Inflammatory macrophage treated with lipopolysaccharide for 4 hours (primary cell): ENCODE measurements around the gene ZNF253.
"Not testable (repeated sequence)": the region's sequence is repeated elsewhere in the genome, so short reads cannot be mapped to it uniquely, and the experiment has no call there.

ENCODE experiments used
- DNase-seq: peaks from one replicate; pipeline ENCODE4 v3.0.0-alpha.2; 2020

ZNF253 gene

DNA sequence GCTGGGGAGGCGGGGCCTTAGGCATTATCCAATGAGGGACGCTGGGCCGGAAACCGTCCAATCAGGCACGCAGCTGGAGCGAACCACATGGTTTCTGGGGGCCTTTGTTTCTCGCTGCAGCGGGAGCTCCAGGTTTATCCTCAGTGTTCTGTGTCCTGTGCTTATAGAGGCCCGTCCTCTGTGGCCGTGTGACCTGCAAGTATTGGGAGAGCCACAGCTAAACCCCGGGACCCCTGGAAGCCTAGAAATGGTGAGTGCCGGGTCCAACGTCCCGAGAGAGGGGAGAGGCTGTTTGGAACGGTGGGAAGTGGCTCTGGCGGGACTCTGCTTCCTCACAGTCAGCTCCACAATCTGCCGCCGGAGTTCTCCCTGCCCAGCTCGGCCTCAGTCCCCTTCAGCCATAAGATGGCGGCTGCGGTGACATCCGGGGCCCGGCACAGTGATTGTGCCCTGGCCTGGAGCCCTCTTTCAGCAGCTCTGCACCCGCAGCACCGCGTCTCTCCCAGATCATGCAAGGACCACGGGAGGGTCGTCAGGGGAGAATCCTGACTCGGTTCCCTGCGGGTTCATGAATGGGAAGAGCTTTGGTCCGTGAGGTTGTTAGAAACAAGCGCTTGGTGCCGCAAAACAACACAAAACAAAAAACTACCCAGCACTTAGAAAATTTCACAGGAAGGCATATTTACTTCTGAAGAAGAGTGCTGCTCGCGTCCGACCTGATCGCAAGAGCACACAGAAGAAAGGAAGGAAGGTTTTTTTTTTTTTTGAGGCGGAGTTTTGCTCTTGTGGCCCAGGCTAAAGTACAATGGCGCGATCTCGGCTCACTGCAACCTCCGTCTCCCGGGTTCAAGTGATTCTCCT is at the start of gene ZNF253:
Gene ZNF253 (plus strand): TSS at position 133 of the 861 bp plus-strand sequence. CDS start 115 bp downstream, at position 248.
- peak; percentile 90 for DNase-seq

DNA sequence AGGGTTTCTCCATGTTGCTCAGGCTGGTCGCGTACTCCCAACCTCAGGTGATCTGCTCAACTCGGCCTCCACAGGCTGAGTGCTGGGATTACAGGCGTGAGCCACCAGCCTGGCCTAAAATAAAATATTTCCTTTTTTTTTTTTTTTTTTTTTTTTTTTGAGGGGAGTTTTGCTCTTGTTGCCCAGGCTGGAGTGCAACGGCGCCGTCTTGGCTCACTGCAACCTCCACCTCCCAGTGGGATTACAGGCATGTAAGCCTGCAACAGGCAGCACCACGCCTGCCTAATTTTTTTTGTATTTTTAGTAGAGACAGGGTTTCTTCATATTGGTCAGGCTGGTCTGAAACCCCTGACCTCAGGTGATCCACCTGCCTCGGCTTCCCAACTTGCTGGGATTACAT is 49.0 kb upstream of the ZNF253 start:
- no peak for DNase-seq

- DNase-seq = no peak
Observed at GRCh38 chr19:19817357-19817756, 48.3 kb upstream of the ZNF253 start.

DNA sequence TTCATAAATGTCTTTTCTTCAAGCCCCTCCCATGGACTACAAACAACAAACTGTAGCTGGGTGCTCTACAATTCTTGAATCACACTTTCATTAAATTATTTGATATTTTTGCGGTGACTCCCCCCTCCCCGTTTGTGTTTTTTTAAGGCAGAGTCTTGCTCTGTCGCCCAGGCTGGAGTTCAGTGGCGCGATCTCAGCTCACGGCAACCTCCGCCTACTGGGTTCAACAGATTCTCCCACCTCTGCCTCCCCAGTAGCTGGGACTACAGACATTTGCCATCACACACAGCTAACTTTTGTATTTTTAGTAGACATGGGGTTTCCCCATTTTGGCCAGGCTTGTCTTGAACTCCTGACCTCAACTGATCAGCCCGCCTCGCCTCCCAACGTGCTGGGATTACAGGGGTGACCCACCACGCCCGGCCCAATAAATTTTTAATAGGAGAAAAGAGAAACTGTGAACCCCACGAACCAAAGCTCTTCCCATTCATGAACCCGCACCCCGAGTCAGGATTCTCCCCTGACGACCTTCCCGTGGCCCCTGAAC is 44.8 kb upstream of the ZNF253 start:
- DNase-seq = no peak

DNA sequence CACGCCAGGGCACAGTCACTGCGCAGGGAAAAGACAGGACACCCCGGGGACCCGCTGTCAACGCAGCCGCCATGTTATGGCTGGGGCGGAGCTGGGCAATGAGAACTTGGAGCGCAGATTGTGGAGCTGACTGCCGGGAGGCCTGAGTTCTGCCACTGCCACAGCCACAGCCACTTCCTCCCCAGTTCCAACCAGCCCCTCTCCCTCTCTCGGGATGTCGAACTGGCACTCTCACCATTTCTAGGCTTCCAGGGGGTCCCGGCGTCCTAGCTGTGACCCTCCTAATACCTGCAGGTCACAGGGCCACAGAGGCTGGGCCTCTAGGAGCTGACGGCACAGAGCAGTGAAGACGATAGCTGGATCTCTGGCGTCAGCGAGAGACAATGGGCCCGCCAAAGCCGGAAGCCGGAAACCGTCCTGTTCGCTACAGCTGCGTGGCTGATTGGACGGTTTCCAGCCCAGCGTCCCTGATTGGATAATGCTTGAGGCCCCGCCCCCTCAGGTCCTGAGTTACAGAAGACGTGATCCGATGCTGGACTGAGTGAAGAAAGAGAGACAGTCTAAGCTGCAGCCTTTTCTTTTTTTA is 44.2 kb upstream of the ZNF253 start, which contains the start of gene ZNF506:
Gene ZNF506 (minus strand): TSS at position 385 of the 586 bp plus-strand sequence. CDS start 147 bp downstream, at position 238.
- peak; percentile 94 for DNase-seq

- DNase-seq = not testable (repeated sequence)
Observed at GRCh38 chr19:19821976-19822375, 43.7 kb upstream of the ZNF253 start.

- DNase-seq = peak; percentile 44
Observed at GRCh38 chr19:19823916-19824315, 41.8 kb upstream of the ZNF253 start.

- DNase-seq = no peak
Observed at GRCh38 chr19:19826875-19827274, 38.8 kb upstream of the ZNF253 start.

GRCh38 chr19:19835560-19836038 is 30.1 kb upstream of the ZNF253 start:
- DNase-seq = no peak

DNA sequence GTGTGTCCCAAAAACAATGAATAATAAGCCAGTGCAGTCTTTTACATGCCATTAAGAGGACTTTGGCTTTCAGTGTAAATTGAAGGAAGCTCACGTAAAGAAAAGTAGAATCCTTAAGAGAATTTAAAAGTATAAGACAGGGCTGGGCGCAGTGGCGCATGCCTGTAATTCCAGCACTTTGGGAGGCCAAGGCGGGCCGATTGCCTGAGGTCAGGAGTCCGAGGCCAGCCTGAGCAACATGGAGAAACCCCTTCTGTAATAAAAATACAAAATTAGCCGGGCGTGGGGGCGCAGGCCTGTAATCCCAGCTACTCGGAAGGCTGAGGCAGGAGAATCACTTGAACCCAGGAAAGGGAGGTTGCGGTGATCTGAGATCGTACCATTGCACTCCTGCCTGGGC is 17.9 kb upstream of the ZNF253 start:
- DNase-seq = no peak

DNA sequence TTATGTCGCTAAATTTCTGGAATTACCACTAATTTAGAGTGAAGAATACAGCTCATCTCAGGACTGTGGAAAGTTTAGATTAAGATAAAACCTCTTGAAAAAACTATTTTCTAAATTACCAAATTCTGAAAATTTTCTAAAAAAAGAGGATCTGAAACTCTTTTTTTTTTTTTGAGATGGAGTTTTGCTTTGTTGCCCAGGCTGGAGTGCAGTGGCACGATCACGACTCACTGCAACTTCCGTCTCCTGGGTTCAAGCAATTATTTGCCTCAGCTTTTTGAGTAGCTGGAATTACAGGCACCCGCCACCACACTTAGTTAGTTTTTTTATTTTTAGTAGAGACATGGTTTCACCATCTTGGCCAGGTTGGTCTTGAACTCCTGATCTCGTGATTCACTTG is 16.6 kb upstream of the ZNF253 start:
- DNase-seq = no peak

DNA sequence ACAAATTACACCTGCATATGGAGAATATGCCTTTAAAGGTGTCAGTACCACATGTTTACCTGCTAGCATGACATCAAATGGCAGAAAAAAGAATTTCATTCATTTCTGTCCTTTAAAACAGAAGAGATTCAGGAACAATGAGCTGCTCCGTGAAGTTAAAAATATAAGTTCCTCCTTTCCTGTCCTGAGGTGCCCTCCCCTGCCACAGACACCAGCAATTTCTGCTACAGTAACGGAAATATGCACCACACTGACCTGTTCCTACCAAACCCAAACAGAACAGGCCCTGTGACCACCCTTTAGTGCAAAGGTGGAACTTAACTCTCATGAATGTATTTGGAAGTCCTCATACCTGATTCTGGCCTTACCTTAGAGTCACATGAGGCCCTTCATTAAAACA is 13.9 kb upstream of the ZNF253 start:
- not testable (repeated sequence) for DNase-seq

DNA sequence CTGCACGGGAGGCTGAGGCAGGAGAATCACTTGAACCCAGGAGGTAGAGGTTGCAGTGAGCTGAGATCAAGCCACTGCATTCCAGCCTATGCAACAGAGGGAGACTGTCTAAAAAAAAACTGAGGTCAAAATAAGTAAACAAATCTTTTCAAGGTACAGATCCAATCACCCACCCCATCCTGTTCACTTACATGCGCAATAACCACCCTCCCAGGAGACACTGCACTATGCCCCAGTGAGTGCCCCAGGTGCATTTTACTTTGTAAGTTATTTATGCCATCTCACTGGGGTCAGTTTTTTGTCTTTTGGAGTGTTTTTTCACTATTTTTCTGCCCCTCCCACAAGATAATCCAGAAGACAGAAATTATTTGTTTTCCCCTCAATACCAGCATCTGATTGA is 6.9 kb upstream of the ZNF253 start:
- no peak for DNase-seq

DNA sequence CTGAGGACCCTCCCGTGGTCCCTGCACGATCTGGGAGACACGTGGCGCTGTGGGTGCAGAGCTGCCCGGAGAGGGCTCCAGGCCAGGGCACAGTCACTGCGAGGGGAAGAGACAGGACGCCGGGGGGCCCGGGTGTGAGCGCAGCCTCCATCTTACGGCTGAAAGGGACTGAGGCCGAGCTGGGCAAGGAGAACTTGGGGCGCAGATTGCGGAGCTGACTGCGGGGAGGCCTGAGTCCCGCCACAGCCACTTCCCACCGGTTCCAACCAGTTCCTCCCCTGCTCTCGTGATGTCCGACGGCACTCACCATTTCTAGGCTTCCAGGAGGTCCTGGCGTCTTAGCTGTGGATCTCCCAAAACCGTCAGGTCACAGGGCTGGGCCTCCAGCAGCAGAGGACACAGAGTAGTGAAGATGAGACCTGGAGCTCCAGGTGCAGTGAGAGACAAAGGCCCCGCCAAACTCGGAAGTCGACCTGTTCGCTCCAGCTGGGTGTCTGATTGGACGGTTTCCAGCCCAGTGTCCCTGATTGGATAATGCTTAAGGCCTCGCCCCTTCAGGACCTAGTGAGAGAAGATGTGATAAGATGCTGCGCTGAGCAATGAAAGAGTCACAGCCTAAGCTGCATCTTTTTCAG is 4.8 kb upstream of the ZNF253 start:
- no peak for DNase-seq

DNA sequence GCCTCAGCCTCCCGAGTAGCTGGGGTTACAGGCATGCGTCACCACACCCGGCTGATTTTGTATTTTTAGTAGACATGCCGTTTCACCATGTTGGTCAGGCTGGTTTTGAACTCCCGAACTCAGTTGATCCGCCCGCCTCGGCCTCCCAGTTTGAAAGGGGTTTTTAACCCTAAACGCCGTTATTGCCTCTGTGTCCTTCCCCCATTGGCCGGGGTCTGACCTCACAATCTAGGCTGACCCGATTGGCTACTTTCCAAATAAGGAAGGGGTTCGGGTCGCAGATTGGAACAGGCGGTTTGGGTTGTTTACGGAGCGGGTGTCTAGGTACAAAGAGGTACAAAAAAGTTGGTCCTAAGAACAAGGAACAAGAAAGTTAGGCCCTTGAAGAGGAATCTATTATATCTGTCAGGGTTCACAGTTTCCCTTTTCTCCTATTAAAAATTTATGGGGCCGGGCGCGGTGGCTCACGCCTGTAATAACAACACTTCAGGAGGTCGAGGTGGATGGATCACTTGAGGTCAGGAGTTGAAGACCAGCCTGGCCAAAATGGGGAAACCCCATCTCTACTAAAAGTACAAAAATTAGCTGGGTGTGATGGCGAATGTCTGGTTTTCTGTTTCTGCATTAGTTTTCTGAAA is 1.0 kb downstream of the ZNF253 start:
- DNase-seq = peak; percentile 16

DNA sequence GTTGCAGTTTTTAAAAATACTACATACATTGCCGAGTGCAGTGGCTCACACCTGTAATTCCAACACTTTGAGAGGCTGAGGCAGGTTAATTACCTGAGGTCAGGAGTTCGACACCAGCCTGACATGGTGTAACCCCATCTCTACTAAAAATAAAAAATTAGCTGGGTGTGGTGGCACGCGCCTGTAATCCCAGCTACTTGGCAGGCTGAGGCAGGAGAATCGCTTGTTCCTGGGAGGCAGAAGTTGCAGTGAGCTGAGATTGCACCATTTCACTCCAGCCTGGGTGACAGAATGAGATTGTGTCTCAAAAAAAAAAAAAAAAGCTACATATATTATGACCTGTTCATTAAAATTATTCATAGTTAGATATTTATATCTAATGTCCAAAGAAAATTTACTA is 4.4 kb downstream of the ZNF253 start:
- not testable (repeated sequence) for DNase-seq

- no peak for DNase-seq
Observed at GRCh38 chr19:19871932-19872331, 6.2 kb downstream of the ZNF253 start.

DNA sequence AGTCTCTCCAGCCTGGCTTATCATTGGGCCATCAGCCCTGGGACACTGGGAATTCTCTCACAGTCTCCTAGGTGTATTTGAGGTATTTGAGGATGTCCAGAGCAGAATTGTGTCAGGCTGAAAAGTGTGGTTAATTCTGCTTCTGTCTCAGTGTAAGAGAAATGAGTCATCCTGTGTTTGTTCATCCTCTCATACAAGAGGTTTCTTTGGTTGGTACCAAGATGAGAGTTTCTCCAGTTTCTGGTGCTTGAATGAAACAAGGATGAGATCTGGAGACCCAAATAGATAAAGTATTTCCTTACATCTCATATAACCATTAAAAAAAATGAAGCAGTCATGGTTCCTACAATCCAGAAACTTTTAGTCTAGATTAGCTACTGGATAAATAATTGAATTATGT is 7.7 kb downstream of the ZNF253 start:
- DNase-seq = no peak

- no peak for DNase-seq
Observed at GRCh38 chr19:19877724-19878123, 12.0 kb downstream of the ZNF253 start.

- DNase-seq = no peak
Observed at GRCh38 chr19:19884583-19884982, 18.9 kb downstream of the ZNF253 start.

DNA sequence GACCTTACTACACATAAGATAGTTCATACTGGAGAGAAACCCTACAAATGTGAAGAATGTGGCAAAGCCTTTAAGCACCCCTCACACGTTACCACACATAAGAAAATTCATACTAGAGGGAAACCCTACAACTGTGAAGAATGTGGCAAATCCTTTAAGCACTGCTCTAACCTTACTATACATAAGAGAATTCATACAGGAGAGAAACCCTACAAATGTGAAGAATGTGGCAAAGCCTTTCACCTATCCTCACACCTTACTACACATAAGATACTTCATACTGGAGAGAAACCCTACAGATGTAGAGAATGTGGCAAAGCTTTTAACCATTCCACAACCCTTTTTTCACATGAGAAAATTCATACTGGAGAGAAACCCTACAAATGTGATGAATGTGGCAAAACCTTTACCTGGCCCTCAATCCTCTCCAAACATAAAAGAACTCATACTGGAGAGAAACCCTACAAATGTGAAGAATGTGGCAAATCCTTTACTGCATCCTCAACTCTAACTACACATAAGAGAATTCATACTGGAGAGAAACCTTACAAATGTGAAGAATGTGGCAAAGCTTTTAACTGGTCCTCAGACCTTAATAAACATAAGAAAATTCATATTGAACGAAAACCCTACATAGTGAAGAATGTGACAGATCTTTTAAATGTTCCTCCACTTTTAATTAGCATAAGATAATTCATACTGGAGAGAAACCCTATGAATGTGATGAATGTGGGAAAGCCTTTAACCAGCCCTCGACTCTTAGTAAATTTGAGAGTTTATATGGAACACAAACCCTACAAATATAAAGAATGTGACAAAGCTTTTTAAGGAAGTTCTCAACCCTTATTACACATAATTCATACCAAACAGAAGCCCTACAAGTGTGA is 26.6 kb downstream of the ZNF253 start:
- DNase-seq = not testable (repeated sequence)
